ENCODE measurements around the gene MPZ.
A peak's percentile ranks its signal among the peaks of the same experiment; 100 is the strongest.
"Not testable (repeated sequence)": the region's sequence is repeated elsewhere in the genome, so short reads cannot be mapped to it uniquely, and the experiment has no call there.

The MPZ gene

DNA sequence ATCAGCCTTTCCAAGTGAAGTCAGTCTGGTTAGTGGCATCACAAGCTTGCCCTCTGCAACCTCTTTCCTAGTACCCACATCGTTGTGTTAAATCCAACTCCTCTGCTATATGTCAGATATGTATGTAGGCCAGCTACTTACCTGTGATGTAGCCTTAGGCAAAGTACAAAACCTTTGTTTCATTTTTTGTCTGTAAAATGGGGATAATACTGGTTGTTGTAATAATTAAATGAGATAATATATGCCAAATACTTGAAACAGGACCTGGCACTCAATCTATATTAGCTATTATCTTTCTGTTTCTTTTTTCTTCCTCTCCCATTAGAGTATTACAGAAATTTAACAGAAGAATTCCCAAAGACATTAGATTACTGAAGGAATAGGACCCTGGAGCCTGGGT, 50.0 kb downstream of the MPZ start:
- Histone ChIP-seq H3K9me2 (replicated peaks; ENCODE audit: insufficient read depth, low read length) (no peaks in the 10 kb centered on the region), H3K4me2 (ENCODE audit: low read depth, low read length, poor library complexity, severe bottlenecking) (no peak overlapping the region), H3K4me3 (ENCODE audit: insufficient read depth, low read length, poor library complexity, severe bottlenecking) (no peak overlapping the region), H4K20me1 (ENCODE audit: low read depth, low read length) (no peaks in the 10 kb centered on the region), H3K9ac (ENCODE audit: low read length) (no peak overlapping the region), H3K27me3 (ENCODE audit: low read length) (no peaks in the 10 kb centered on the region), H3K27ac (ENCODE audit: low read depth, low read length) (no peak overlapping the region), H3F3A (ENCODE audit: insufficient read depth) (no peaks in the 10 kb centered on the region), H3K9me3 (ENCODE audit: insufficient read depth, low read length) (peaks cover 3% of the 10 kb centered on the region; the same call in 1 of the 2 replicates), H2AFZ (ENCODE audit: low read depth, low read length, severe bottlenecking) (no peak overlapping the region), H3K36me3 (ENCODE audit: low read length) (no peaks in the 10 kb centered on the region), H3K79me2 (ENCODE audit: insufficient read depth, low read length) (no peaks in the 10 kb centered on the region)
- no peak for TF ChIP-seq EZH2phosphoT487 (conservative IDR thresholded peaks at IDR 0.05; ENCODE audit: low read length)
- TF ChIP-seq, protein P1, sequence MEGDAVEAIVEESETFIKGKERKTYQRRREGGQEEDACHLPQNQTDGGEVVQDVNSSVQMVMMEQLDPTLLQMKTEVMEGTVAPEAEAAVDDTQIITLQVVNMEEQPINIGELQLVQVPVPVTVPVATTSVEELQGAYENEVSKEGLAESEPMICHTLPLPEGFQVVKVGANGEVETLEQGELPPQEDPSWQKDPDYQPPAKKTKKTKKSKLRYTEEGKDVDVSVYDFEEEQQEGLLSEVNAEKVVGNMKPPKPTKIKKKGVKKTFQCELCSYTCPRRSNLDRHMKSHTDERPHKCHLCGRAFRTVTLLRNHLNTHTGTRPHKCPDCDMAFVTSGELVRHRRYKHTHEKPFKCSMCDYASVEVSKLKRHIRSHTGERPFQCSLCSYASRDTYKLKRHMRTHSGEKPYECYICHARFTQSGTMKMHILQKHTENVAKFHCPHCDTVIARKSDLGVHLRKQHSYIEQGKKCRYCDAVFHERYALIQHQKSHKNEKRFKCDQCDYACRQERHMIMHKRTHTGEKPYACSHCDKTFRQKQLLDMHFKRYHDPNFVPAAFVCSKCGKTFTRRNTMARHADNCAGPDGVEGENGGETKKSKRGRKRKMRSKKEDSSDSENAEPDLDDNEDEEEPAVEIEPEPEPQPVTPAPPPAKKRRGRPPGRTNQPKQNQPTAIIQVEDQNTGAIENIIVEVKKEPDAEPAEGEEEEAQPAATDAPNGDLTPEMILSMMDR (IDR thresholded peaks at IDR 0.05; ENCODE audit: insufficient read depth, low read length, poor library complexity, severe bottlenecking) = no peak

DNA sequence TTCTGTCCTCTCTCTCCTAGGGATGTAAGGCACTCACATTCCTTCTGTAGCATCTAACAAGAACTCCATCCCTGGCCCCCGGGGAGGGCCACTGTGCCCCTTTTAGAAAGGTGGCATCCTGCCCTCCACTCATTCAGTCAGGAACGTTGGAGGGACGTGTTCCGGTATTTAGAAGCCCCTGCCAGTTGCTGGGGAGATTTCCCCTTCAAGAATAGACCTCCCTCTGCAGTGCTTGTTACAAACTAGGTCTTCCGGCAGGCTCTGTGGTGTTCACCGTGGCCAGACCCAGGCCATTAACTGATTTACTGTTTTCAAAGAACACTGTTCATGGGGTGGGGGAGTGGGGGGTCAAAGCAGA, 50.4 kb downstream of the MPZ start:
- no peaks in the 10 kb centered on the region for H3K36me3 ChIP-seq (ENCODE audit: low read length)
- H2AFZ ChIP-seq (ENCODE audit: low read depth, low read length, severe bottlenecking) = no peak overlapping the region
- H3K27ac ChIP-seq (ENCODE audit: low read depth, low read length) = no peak overlapping the region
- H3K4me3 ChIP-seq (ENCODE audit: insufficient read depth, low read length, poor library complexity, severe bottlenecking) = no peak overlapping the region
- H3K79me2 ChIP-seq (ENCODE audit: insufficient read depth, low read length) = no peaks in the 10 kb centered on the region
- no peak overlapping the region for H3K4me2 ChIP-seq (ENCODE audit: low read depth, low read length, poor library complexity, severe bottlenecking)
- H4K20me1 ChIP-seq (ENCODE audit: low read depth, low read length) = no peaks in the 10 kb centered on the region
- TF ChIP-seq EZH2phosphoT487 (conservative IDR thresholded peaks at IDR 0.05; ENCODE audit: low read length) = no peak
- TF ChIP-seq, protein P1 (IDR thresholded peaks at IDR 0.05; ENCODE audit: insufficient read depth, low read length, poor library complexity, severe bottlenecking) = no peak
- no peak overlapping the region for H3K9ac ChIP-seq (ENCODE audit: low read length)
- no peaks in the 10 kb centered on the region for H3K9me2 ChIP-seq (replicated peaks; ENCODE audit: insufficient read depth, low read length)
- H3K9me3 ChIP-seq (ENCODE audit: insufficient read depth, low read length) = peaks cover 3% of the 10 kb centered on the region; the same call in 1 of the 2 replicates
- H3F3A ChIP-seq (ENCODE audit: insufficient read depth) = no peaks in the 10 kb centered on the region
- no peaks in the 10 kb centered on the region for H3K27me3 ChIP-seq (ENCODE audit: low read length)

DNA sequence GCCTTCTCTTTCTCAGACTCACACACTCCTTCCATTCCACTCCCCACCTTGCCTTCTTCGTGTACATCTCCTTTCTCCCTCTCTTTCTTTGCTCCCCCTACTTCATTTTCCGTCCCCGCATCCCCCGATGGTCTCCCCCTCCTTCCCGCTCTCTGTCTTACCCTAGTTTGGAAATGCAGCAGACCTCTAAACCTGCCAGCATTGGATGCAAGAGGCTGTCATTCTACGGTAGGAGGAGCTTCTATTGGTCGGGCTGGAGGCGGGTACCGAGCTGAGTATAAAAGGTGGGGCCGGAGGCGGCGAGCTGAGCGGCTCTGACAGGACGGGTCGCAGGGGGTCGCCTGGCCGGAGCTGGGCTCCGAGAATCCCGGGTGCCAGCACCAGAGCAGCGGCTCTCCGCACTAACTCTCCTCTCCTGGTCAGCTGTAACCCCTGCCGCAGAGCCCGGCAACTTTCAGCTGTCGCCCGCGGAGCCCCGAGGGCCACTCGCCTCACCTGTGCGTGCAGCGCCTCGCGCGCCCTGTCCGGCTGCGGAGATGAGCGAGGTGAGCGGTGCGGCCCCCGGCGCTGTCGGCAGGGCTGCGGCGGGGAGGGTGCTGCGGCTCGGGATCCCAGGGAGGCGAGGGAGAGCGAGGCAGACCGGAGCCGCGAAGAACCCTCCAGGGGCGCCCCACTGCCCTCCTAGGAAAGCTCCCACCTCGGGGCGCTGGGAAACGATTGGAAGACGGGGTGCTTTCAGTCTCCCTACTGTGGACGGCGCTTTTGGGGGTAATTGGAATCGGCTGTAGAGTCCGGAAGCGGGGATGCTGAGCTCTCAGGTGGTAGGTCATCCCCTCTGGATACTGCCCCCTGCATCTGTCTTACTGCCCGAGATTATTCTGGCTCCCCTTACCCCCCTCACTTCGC, 51.1 kb downstream of the MPZ start, which contains the start of gene PCP4L1:
PCP4L1 (plus strand) TSS at position 307 of the 906 bp plus-strand sequence; CDS start at position 537, 230 bp downstream.
- H4K20me1 ChIP-seq (ENCODE audit: low read depth, low read length) = no peaks in the 10 kb centered on the region
- peak within 1 kb of the TSS; percentile 55 for H3K4me2 ChIP-seq (ENCODE audit: low read depth, low read length, poor library complexity, severe bottlenecking)
- TF ChIP-seq, protein P1 (IDR thresholded peaks at IDR 0.05; ENCODE audit: insufficient read depth, low read length, poor library complexity, severe bottlenecking) = no peak
- TF ChIP-seq EZH2phosphoT487 (conservative IDR thresholded peaks at IDR 0.05; ENCODE audit: low read length) = no peak
- no peaks in the 10 kb centered on the region for H3K36me3 ChIP-seq (ENCODE audit: low read length)
- no peaks in the 10 kb centered on the region for H3K27me3 ChIP-seq (ENCODE audit: low read length)
- no peaks in the 10 kb centered on the region for H3F3A ChIP-seq (ENCODE audit: insufficient read depth)
- H3K9ac ChIP-seq (ENCODE audit: low read length) = peak within 1 kb of the TSS; percentile 30; the same call in 1 of the 2 replicates
- H3K4me3 ChIP-seq (ENCODE audit: insufficient read depth, low read length, poor library complexity, severe bottlenecking) = peak within 1 kb of the TSS; percentile 44
- H3K27ac ChIP-seq (ENCODE audit: low read depth, low read length) = no peak within 1 kb of the TSS
- no peaks in the 10 kb centered on the region for H3K79me2 ChIP-seq (ENCODE audit: insufficient read depth, low read length)
- no peaks in the 10 kb centered on the region for H3K9me2 ChIP-seq (replicated peaks; ENCODE audit: insufficient read depth, low read length)
- peaks cover 3% of the 10 kb centered on the region; the same call in 1 of the 2 replicates for H3K9me3 ChIP-seq (ENCODE audit: insufficient read depth, low read length)
- peak within 1 kb of the TSS; percentile 65 for H2AFZ ChIP-seq (ENCODE audit: low read depth, low read length, severe bottlenecking)

DNA sequence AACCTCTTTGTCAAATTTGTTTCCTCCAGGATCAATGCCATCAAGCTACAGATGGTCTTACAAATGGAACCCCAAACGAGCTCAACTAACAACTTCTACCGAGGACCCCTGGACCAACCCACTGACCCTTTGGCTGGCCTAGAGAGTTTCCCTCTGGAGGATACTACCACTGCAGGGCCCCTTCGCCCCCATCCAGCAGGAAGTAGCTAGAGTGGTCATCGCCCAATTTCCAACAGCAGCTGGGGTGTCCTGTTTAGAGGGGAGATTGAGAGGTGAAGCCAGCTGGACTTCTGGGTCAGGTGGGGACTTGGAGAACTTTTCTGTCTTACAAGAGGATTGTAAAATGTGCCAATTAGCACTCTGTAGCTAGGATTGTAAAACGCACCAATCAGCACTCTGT, 52.7 kb downstream of the MPZ start:
- not testable (repeated sequence) for H3K36me3 ChIP-seq (ENCODE audit: low read length); H3K4me3 ChIP-seq (ENCODE audit: insufficient read depth, low read length, poor library complexity, severe bottlenecking); H3K27me3 ChIP-seq (ENCODE audit: low read length); H3K9me3 ChIP-seq (ENCODE audit: insufficient read depth, low read length); H4K20me1 ChIP-seq (ENCODE audit: low read depth, low read length); H3K79me2 ChIP-seq (ENCODE audit: insufficient read depth, low read length); H3K9me2 ChIP-seq (replicated peaks; ENCODE audit: insufficient read depth, low read length); H3K9ac ChIP-seq (ENCODE audit: low read length); H3F3A ChIP-seq (ENCODE audit: insufficient read depth); H3K27ac ChIP-seq (ENCODE audit: low read depth, low read length); H2AFZ ChIP-seq (ENCODE audit: low read depth, low read length, severe bottlenecking); H3K4me2 ChIP-seq (ENCODE audit: low read depth, low read length, poor library complexity, severe bottlenecking)

DNA sequence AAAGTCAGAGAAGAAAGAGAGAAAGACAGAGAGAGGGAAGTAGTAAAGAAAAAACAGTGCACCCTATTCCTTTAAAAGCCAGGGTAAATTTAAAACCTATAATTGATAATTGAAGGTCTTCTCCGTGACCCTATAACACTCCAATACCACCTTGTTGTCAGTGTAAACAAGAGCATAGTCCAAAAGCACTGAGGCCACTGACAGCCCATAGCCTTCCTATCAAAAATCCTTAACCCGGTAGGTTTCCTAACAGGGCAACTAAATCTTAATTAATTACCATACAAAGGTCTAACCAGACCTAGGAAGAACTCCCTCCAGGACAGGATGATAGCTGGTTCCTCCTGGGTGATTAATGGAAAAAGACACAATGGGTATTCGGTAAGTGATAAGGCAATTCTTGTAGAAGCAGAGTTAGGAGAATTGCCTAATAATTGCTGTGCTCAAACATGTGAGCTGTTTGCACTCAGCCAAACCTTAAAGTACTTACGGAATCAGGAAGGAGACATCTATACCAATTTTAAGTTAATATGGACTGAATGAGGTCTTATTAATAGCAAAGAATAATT, 53.7 kb downstream of the MPZ start:
- H2AFZ ChIP-seq (ENCODE audit: low read depth, low read length, severe bottlenecking); H3K36me3 ChIP-seq (ENCODE audit: low read length); H3K4me3 ChIP-seq (ENCODE audit: insufficient read depth, low read length, poor library complexity, severe bottlenecking); H3F3A ChIP-seq (ENCODE audit: insufficient read depth); H3K79me2 ChIP-seq (ENCODE audit: insufficient read depth, low read length); H3K9me2 ChIP-seq (replicated peaks; ENCODE audit: insufficient read depth, low read length); H3K27ac ChIP-seq (ENCODE audit: low read depth, low read length); H3K4me2 ChIP-seq (ENCODE audit: low read depth, low read length, poor library complexity, severe bottlenecking); H3K9ac ChIP-seq (ENCODE audit: low read length); H3K27me3 ChIP-seq (ENCODE audit: low read length); H3K9me3 ChIP-seq (ENCODE audit: insufficient read depth, low read length); H4K20me1 ChIP-seq (ENCODE audit: low read depth, low read length): not testable (repeated sequence)
